ENCODE data around the gene BORCS6. TPM values are rescaled to one million over a fixed set of nuclear protein-coding genes. Genes with fewer than 3 reads are reported as not detected.

The BORCS6 gene
- total and polyA plus RNA-seq, 9 of the 15 experiments (the other 6 are each of a cell fraction or from before 2014, with no cell fraction given) = 0.01 to 7.4 (median 2.3) TPM

DNA sequence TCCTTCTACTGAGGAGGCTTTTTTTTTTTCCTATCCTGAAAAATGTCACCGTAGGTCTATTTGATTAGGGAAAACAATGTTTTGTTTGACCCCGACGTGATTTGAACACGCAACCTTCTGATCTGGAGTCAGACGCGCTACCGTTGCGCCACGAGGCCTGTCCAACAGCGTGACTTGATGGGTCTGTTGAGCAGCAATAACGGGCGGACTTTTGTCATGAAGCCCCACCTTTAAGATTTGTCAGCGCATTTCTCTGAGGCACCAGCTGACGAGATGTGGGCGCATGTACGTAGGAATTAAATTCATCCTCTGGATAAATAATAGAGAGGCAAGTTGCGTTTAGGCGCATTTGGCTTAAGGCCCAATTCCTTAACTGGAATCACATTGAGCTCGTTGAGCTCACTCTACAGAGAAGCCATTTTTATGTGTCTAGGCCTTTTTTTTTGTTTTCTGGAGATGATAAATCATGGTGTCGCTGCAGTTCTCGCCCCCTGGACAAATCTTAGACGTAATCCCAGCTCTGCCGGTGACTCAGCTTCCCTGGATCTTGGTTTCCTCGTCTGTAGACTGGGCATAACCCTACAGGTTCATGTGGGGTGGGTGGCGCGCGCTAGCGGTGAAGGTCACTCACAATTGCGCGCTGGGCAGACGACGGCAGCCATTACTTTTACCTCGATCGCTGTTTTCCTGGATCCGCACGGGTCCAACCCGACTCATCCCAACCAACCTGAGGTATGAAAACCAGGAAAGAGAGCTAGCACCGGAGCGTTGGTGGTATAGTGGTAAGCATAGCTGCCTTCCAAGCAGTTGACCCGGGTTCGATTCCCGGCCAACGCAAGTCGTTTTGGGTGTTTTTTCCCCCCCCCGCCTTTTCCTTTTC lies 31.0 kb upstream of the BORCS6 start (continued):
- TF ChIP-seq, protein P1, sequence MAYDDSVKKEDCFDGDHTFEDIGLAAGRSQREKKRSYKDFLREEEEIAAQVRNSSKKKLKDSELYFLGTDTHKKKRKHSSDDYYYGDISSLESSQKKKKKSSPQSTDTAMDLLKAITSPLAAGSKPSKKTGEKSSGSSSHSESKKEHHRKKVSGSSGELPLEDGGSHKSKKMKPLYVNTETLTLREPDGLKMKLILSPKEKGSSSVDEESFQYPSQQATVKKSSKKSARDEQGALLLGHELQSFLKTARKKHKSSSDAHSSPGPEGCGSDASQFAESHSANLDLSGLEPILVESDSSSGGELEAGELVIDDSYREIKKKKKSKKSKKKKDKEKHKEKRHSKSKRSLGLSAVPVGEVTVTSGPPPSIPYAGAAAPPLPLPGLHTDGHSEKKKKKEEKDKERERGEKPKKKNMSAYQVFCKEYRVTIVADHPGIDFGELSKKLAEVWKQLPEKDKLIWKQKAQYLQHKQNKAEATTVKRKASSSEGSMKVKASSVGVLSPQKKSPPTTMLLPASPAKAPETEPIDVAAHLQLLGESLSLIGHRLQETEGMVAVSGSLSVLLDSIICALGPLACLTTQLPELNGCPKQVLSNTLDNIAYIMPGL (CRISPR knock-in tag; IDR thresholded peaks at IDR 0.05) = peak; percentile 70; the same call in 1 of the 2 replicates
- TF ChIP-seq, protein P2, sequence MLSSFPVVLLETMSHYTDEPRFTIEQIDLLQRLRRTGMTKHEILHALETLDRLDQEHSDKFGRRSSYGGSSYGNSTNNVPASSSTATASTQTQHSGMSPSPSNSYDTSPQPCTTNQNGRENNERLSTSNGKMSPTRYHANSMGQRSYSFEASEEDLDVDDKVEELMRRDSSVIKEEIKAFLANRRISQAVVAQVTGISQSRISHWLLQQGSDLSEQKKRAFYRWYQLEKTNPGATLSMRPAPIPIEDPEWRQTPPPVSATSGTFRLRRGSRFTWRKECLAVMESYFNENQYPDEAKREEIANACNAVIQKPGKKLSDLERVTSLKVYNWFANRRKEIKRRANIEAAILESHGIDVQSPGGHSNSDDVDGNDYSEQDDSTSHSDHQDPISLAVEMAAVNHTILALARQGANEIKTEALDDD (IDR thresholded peaks at IDR 0.05) = 0 out of 2 replicates have a peak, but pooled peaks have one; percentile 42
- TF ChIP-seq TBL1XR1 (IDR thresholded peaks at IDR 0.05; ENCODE audit: low read length in 2 of 2) = peak in 1 of 2 experiments; percentile 88; a peak in 2 of 4 replicates
- TF ChIP-seq PHF8 (IDR thresholded peaks at IDR 0.05; ENCODE audit: borderline replicate concordance, low read length) = peak; percentile 11; the same call in 1 of the 2 replicates
- peak; percentile 69 for TF ChIP-seq MYC (IDR thresholded peaks at IDR 0.05; ENCODE audit: low read depth, low read length)
- TF ChIP-seq MYC (CRISPR knock-in tag; IDR thresholded peaks at IDR 0.05; ENCODE audit: borderline replicate concordance, low read depth) = no peak
- peak; percentile 57; the same call in 1 of the 2 replicates for TF ChIP-seq NBN (IDR thresholded peaks at IDR 0.05; ENCODE audit: low read depth)
- TF ChIP-seq FOXM1 (IDR thresholded peaks at IDR 0.05; ENCODE audit: low read depth) = no peak
- no peak for TF ChIP-seq FOXM1 (CRISPR knock-in tag; IDR thresholded peaks at IDR 0.05; ENCODE audit: low read depth)
- TF ChIP-seq TAF15 (IDR thresholded peaks at IDR 0.05; ENCODE audit: low read depth, low read length) = no peak
- TF ChIP-seq, protein P3, sequence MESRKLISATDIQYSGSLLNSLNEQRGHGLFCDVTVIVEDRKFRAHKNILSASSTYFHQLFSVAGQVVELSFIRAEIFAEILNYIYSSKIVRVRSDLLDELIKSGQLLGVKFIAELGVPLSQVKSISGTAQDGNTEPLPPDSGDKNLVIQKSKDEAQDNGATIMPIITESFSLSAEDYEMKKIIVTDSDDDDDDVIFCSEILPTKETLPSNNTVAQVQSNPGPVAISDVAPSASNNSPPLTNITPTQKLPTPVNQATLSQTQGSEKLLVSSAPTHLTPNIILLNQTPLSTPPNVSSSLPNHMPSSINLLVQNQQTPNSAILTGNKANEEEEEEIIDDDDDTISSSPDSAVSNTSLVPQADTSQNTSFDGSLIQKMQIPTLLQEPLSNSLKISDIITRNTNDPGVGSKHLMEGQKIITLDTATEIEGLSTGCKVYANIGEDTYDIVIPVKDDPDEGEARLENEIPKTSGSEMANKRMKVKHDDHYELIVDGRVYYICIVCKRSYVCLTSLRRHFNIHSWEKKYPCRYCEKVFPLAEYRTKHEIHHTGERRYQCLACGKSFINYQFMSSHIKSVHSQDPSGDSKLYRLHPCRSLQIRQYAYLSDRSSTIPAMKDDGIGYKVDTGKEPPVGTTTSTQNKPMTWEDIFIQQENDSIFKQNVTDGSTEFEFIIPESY (CRISPR knock-in tag; IDR thresholded peaks at IDR 0.05) = 0 out of 2 replicates have a peak, but pooled peaks have one; percentile 33
- peak; percentile 42 for TF ChIP-seq BRF1 (IDR thresholded peaks at IDR 0.05; ENCODE audit: borderline replicate concordance, extremely low read depth, insufficient read length)
- peak; percentile 97 for TF ChIP-seq ADNP (tag; IDR thresholded peaks at IDR 0.05)
- peak; percentile 43 for TF ChIP-seq RBM22 (IDR thresholded peaks at IDR 0.05; ENCODE audit: low read depth, low read length, poor library complexity, severe bottlenecking)
- TF ChIP-seq, protein P4, sequence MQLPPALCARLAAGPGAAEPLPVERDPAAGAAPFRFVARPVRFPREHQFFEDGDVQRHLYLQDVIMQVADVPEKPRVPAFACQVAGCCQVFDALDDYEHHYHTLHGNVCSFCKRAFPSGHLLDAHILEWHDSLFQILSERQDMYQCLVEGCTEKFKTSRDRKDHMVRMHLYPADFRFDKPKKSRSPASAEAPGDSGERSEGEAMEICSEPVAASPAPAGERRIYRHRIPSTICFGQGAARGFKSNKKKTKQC (CRISPR knock-in tag; IDR thresholded peaks at IDR 0.05) = peak; percentile 55; the same call in 1 of the 2 replicates
- peak in 1 of 2 experiments; percentile 4; a peak in 1 of 4 replicates for TF ChIP-seq NRF1 (conservative IDR thresholded peaks at IDR 0.05 in 1 of 2, IDR thresholded peaks at IDR 0.05 in 1 of 2)
- peak; percentile 8; the same call in 1 of the 2 replicates for TF ChIP-seq KAT7 (CRISPR knock-in tag; IDR thresholded peaks at IDR 0.05; ENCODE audit: borderline replicate concordance)
- TF ChIP-seq KDM2B (CRISPR knock-in tag; IDR thresholded peaks at IDR 0.05) = 0 out of 2 replicates have a peak, but pooled peaks have one; percentile 30
- TF ChIP-seq, protein P5, sequence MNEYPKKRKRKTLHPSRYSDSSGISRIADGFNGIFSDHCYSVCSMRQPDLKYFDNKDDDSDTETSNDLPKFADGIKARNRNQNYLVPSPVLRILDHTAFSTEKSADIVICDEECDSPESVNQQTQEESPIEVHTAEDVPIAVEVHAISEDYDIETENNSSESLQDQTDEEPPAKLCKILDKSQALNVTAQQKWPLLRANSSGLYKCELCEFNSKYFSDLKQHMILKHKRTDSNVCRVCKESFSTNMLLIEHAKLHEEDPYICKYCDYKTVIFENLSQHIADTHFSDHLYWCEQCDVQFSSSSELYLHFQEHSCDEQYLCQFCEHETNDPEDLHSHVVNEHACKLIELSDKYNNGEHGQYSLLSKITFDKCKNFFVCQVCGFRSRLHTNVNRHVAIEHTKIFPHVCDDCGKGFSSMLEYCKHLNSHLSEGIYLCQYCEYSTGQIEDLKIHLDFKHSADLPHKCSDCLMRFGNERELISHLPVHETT (CRISPR knock-in tag; conservative IDR thresholded peaks at IDR 0.05 in 1 of 2, IDR thresholded peaks at IDR 0.05 in 1 of 2) = peak in 1 of 2 experiments; percentile 66; a peak in 2 of 4 replicates
